Left kidney (tissue), 2 donors: ENCODE data around the gene VPS26A. TPM values are rescaled to one million over a fixed set of nuclear protein-coding genes. Genes with fewer than 3 reads are reported as not detected.

Experiments
- DNase-seq: peaks from one replicate; pipeline ENCODE4 v3.0.0-alpha.2; 2013
- polyA plus RNA-seq: library from polyadenylated mRNA; unstranded; fragments of 120-200 nt; gene quantifications from one replicate; pipeline ENCODE4 v1.2.1, GENCODE V29; 2013; ENCODE audit not compliant: insufficient read length

The VPS26A gene
- polyA plus RNA-seq, 1 donor = 94.5 TPM

DNA sequence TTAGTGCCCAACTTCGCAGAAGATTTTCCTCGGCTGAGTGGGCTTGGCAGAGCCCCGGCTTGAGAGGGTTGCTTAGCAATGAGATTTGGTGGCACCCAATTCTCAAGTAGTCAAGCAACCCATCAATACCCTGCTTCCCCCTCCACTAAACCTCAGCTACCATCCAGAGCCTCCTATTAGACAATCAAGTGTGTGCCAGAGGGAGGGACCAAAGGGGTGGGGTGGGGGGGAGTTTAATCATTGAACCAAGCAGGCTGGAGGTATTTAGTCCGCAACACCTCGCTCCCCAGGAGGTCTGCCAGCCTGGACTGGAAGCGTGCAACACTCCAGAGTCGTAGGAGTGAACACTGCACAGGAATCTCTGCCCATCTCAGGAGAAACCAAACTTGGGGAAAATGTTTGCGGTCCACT, 96.1 kb downstream of the VPS26A start, which contains the start of gene HKDC1:
TSS of gene HKDC1 (plus strand) at position 292 of the 411 bp plus-strand sequence. CDS start at position 396, 104 bp downstream.
- no peak for DNase-seq

DNA sequence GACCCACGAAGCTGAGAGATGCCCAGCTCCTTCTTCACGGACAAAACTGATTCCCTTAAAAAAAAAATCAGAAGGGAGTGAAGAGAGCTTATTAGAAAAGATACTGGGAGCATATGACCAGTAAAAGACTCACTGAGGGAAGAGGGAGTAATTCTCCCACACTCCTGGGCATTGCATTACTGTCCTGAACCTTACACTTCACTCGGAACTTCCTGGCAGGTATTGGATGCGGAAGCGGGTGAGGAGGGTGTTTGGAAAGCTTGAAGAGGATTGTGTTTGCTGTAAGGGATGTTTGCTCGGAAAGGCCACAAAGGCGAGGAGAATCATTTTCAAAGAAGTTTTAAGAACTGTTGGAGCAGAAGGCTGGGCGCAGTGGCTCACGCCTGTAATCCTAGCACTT, 96.5 kb downstream of the VPS26A start:
- no peak for DNase-seq

Other genes with a start within 250 kb of the VPS26A start
- 68.4 TPM for gene DDX50, start 222.9 kb upstream of the VPS26A start, polyA plus RNA-seq
- gene DDX21, start 168.0 kb upstream of the VPS26A start, polyA plus RNA-seq = 61.4 TPM
- 41.6 TPM for gene KIFBP, start 135.4 kb upstream of the VPS26A start, polyA plus RNA-seq
- gene SRGN, start 36.1 kb upstream of the VPS26A start, polyA plus RNA-seq = 10.7 TPM
- gene SUPV3L1, start 56.1 kb downstream of the VPS26A start, polyA plus RNA-seq = 49.9 TPM
- gene HKDC1, start 96.2 kb downstream of the VPS26A start, polyA plus RNA-seq = 15.3 TPM
- gene HK1, start 154.3 kb downstream of the VPS26A start, polyA plus RNA-seq = 51.3 TPM